GM10847 (cell line): ENCODE data around the gene TBX4.

Source experiments
- POLR2A ChIP-seq: IDR thresholded peaks from 2 replicates; pipeline ENCODE4 v1.6.1; 2011; ENCODE audit not compliant: insufficient read length; ENCODE audit errors: extremely low read depth

The TBX4 gene

GRCh38 chr17:61452301-61453290, at the start of gene TBX4:
TSS of gene TBX4 (plus strand) at chr17:61452422. CDS start at chr17:61456491, 4,069 bp downstream.
- no peak for TF ChIP-seq POLR2A

- no peak for TF ChIP-seq POLR2A
Observed at GRCh38 chr17:61402978-61403800, 49.0 kb upstream of the TBX4 start.

GRCh38 chr17:61403801-61404662, 48.2 kb upstream of the TBX4 start:
- TF ChIP-seq POLR2A = no peak

- no peak for TF ChIP-seq POLR2A
Observed at GRCh38 chr17:61404663-61404912, 47.6 kb upstream of the TBX4 start.

GRCh38 chr17:61404913-61405685, 47.1 kb upstream of the TBX4 start:
- TF ChIP-seq POLR2A = no peak

- TF ChIP-seq POLR2A = no peak
Observed at GRCh38 chr17:61405686-61406536, 46.3 kb upstream of the TBX4 start.

- TF ChIP-seq POLR2A = no peak
Observed at GRCh38 chr17:61406537-61406845, 45.7 kb upstream of the TBX4 start.

- TF ChIP-seq POLR2A = no peak
Observed at GRCh38 chr17:61406971-61407911, 45.0 kb upstream of the TBX4 start.

GRCh38 chr17:61408151-61409041, 43.8 kb upstream of the TBX4 start:
- no peak for TF ChIP-seq POLR2A

- no peak for TF ChIP-seq POLR2A
Observed at GRCh38 chr17:61409301-61410112, 42.7 kb upstream of the TBX4 start.
